ENCODE measurements around the gene PRDM16.

Gene PRDM16

GRCh38 chr1:3032371-3033039 is 36.5 kb upstream of the PRDM16 start:
- ChIA-PET CTCF (no interaction called here), POLR2A (ENCODE audit: low non-redundant PET) (no interaction called here)
- no peak overlapping the region for H3K27ac ChIP-seq
- no peak for TF ChIP-seq CTCF (conservative IDR thresholded peaks at IDR 0.05; ENCODE audit: low read depth)
- no peak for DNase-seq (ENCODE audit: low spot score)

GRCh38 chr1:3033040-3033789 is 35.8 kb upstream of the PRDM16 start:
- H3K27ac ChIP-seq = no peak overlapping the region
- POLR2A ChIA-PET (ENCODE audit: low non-redundant PET) = no interaction called here
- CTCF ChIA-PET = no interaction called here
- TF ChIP-seq CTCF (conservative IDR thresholded peaks at IDR 0.05; ENCODE audit: low read depth) = no peak
- DNase-seq (ENCODE audit: low spot score) = no peak

GRCh38 chr1:3033790-3034090 is 35.3 kb upstream of the PRDM16 start:
- TF ChIP-seq CTCF (conservative IDR thresholded peaks at IDR 0.05; ENCODE audit: low read depth) = no peak
- DNase-seq (ENCODE audit: low spot score) = no peak
- no peak overlapping the region for H3K27ac ChIP-seq
- CTCF ChIA-PET = interaction anchor here (0.6 kb wide), 1 partner anchor 1017 kb away, joined by 3 read pairs; no protein-coding TSS in a partner anchor
- POLR2A ChIA-PET (ENCODE audit: low non-redundant PET) = no interaction called here

GRCh38 chr1:3034162-3034561 is 34.8 kb upstream of the PRDM16 start:
- POLR2A ChIA-PET (ENCODE audit: low non-redundant PET) = no interaction called here
- TF ChIP-seq CTCF (conservative IDR thresholded peaks at IDR 0.05; ENCODE audit: low read depth) = no peak
- CTCF ChIA-PET = interaction anchor here (0.6 kb wide), 1 partner anchor 1017 kb away, joined by 3 read pairs; no protein-coding TSS in a partner anchor
- no peak for DNase-seq (ENCODE audit: low spot score)
- H3K27ac ChIP-seq = no peak overlapping the region

GRCh38 chr1:3034728-3035562 is 34.1 kb upstream of the PRDM16 start:
- TF ChIP-seq CTCF (conservative IDR thresholded peaks at IDR 0.05; ENCODE audit: low read depth) = no peak
- CTCF ChIA-PET = interaction anchor here (0.7 kb wide), 1 partner anchor 572 kb away, joined by 3 read pairs; no protein-coding TSS in a partner anchor
- DNase-seq (ENCODE audit: low spot score) = no peak

More at GRCh38 chr1:3034728-3035562, 34.1 kb upstream of the PRDM16 start:
- H3K27ac ChIP-seq = no peak overlapping the region
- POLR2A ChIA-PET (ENCODE audit: low non-redundant PET) = no interaction called here
